GM19025 (cell line): Measurements from ENCODE around the gene PXK.
"Not testable (repeated sequence)": the region's sequence is repeated elsewhere in the genome, so short reads cannot be mapped to it uniquely, and the experiment has no call there.

ENCODE experiments used
- ATAC-seq: cut with Tn5 transposase; IDR thresholded peaks from one replicate; pipeline ENCODE4 v1.9.1; 2021; ENCODE audit warnings: mild to moderate bottlenecking, low read depth, moderate library complexity; ENCODE audit not compliant: unreplicated experiment

Gene PXK

GRCh38 chr3:58414538-58415197 lies 82.0 kb downstream of the PXK start:
- no peak for ATAC-seq

GRCh38 chr3:58416191-58416590 lies 83.5 kb downstream of the PXK start:
- ATAC-seq, result no peak

- no peak for ATAC-seq
Measured at GRCh38 chr3:58417075-58417474, 84.4 kb downstream of the PXK start.

GRCh38 chr3:58418227-58418626 lies 85.5 kb downstream of the PXK start:
- ATAC-seq, result no peak

- peak; percentile 63 for ATAC-seq
Measured at GRCh38 chr3:58419780-58420507, 87.3 kb downstream of the PXK start.

GRCh38 chr3:58421004-58421403 lies 88.3 kb downstream of the PXK start:
- no peak for ATAC-seq

- ATAC-seq, result no peak
Measured at GRCh38 chr3:58422756-58423325, 90.1 kb downstream of the PXK start.

GRCh38 chr3:58424613-58425012 lies 91.9 kb downstream of the PXK start:
- no peak for ATAC-seq

GRCh38 chr3:58425782-58426181 lies 93.1 kb downstream of the PXK start:
- ATAC-seq, result no peak

- no peak for ATAC-seq
Measured at GRCh38 chr3:58427661-58428361, 95.1 kb downstream of the PXK start.

GRCh38 chr3:58429657-58430056 lies 97.0 kb downstream of the PXK start:
- no peak for ATAC-seq

- no peak for ATAC-seq
Measured at GRCh38 chr3:58432905-58433304, 100.2 kb downstream of the PXK start.

- ATAC-seq, result peak; percentile 95
Measured at GRCh38 chr3:58433400-58434167, 100.9 kb downstream of the PXK start, which contains the start of gene PDHB. Gene PDHB (minus strand): TSS chr3:58433832. CDS start chr3:58433809, 23 bp downstream.

- ATAC-seq, result no peak
Measured at GRCh38 chr3:58434168-58434504, 101.4 kb downstream of the PXK start.

GRCh38 chr3:58434511-58434910 lies 101.8 kb downstream of the PXK start:
- ATAC-seq, result no peak

- no peak for ATAC-seq
Measured at GRCh38 chr3:58434990-58435389, 102.3 kb downstream of the PXK start.

- not testable (repeated sequence) for ATAC-seq
Measured at GRCh38 chr3:58437276-58437675, 104.6 kb downstream of the PXK start.

GRCh38 chr3:58440996-58441355 lies 108.3 kb downstream of the PXK start:
- not testable (repeated sequence) for ATAC-seq

- ATAC-seq, result no peak
Measured at GRCh38 chr3:58441514-58442450, 109.1 kb downstream of the PXK start.
